ENCODE data around the gene PFDN4. TPM values are rescaled to one million over a fixed set of nuclear protein-coding genes. Genes with fewer than 3 reads are reported as not detected.

PFDN4 gene
- 246 and 357 TPM in 2 replicates for total RNA-seq (2014; rRNA removed; shearing (Covaris generic))

DNA sequence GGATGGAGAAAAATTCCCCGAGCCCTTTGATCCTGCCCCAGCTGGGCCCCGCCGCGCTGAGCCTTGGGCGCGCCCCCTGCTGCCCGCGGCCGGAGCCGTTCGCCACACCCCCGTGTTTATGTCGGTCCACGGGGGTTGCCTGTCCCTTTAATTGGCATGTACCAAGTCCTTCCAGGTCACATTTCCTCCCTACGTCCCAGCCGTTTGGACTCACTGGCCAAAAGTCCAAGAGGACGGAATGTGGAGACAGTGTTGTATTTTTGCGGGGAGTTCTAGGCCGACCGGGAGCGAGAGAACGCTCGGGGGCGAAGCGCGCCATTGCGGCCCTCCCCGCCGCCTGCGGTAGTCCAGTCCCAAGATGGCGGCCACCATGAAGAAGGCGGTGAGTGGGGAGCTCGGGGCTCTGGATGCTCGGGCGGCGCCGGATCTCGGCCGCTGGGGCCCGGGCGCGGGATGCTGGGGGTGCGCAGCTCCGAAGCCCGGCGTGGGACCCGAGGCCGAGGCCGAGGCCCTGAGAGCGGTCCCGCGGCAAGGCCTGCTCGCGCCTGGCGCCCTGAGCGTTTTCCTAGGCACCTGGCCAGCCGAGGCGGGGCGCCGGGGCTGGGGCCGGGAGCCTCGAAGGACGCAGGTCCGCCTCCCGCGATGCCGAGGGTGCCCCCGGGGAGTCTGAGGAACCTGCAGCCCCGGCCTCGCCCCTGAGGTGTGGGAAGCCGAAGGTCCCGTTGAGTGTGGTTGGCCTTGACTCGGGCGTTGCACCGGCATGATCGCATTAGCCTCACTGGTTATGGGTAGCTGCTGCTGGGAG lies at the start of gene PFDN4:
TSS of gene PFDN4 (plus strand) at position 345 of the 805 bp plus-strand sequence. CDS start at position 359, 14 bp downstream.
- peak; percentile 85 for DNase-seq (ENCODE audit: low read depth)

DNA sequence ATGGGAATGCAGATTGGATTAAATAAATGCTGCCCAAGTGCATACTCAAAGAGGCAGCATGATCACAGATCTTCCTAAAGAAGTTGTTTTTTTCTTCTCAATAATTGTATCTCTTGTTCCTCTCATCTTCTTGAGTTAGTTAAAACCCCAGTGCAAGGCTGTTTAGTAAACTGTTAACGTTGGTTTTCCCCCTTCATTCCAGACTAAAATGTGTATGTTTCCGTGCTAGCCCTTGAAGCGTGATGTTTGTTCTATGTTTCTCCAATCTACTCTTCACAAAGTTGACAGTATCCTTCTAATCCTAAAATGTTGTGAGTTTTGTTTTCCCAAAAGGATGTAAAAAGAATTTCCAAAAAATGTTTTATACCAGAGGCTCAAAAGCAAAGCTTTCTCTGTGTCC lies 49.7 kb upstream of the PFDN4 start:
- no peak for DNase-seq (ENCODE audit: low read depth)

DNA sequence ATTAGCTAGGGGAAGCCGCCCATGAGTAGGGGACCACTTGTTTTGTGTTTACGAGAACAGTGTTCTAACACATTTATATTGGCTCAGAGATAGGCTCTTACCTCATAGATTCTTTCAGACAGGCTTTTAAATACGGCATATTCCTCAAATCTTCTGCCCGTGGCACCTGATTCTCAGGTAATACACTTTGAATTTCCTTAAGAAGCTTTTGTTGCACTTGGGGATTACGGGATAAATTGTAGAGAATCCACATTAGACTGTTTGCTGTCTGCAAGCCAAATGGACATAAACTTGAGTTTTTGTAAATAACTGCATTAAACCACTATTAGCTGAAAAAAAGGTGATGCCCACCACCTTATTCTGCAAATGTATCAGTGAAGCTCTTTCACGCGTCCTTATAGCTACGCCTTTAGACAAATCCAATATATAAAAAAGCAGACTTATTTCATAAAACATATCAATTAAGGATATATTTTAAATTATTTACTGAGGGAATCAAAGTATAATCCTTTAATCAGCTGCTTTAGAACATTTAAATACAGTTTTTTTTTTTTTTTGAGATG lies 49.0 kb upstream of the PFDN4 start:
- DNase-seq (ENCODE audit: low read depth), result no peak

GRCh38 chr20:54160065-54161007 lies 47.6 kb upstream of the PFDN4 start:
- DNase-seq (ENCODE audit: low read depth), result no peak

- DNase-seq (ENCODE audit: low read depth), result no peak
Observed at GRCh38 chr20:54161008-54161820, 46.7 kb upstream of the PFDN4 start.

DNA sequence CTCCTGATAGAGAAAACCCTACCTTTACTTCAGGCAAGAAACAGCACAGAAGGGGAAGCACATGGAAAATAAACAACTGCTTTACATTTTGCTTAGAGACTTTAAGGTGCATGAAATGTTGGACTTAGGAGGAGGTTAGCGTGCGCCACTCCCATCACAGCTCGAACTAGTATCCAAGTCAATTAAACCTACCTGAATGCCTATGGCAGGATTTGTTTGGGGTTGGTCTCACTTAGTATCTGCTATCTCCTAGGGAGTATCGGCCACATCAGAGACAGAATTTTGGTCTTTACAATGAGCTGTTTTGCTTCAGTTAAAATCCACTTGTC lies 46.1 kb upstream of the PFDN4 start:
- no peak for DNase-seq (ENCODE audit: low read depth)

GRCh38 chr20:54162378-54163009 lies 45.4 kb upstream of the PFDN4 start:
- no peak for DNase-seq (ENCODE audit: low read depth)

DNA sequence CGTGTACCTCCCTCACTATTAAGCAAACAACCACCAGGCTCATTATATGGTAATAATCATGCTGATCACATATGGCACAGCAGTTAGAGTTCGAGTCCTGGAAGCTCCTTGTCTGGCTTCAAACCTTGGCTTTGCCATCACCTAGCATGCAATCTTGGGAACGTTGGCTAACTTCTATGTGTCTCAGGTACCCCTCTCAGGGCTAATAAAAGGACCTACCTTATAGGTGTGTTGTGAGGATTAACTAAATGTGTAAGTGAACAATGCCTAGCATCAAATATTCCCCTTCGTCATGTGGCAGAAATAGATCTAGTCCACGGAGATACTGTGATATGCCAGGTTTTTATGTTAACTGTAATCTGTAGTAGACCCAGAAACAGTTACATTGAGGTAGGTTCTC lies 44.5 kb upstream of the PFDN4 start:
- no peak for DNase-seq (ENCODE audit: low read depth)

- no peak for DNase-seq (ENCODE audit: low read depth)
Observed at GRCh38 chr20:54165014-54165413, 42.9 kb upstream of the PFDN4 start.

- DNase-seq (ENCODE audit: low read depth), result no peak
Observed at GRCh38 chr20:54165803-54166202, 42.1 kb upstream of the PFDN4 start.

- DNase-seq (ENCODE audit: low read depth), result no peak
Observed at GRCh38 chr20:54166987-54167662, 40.8 kb upstream of the PFDN4 start.

DNA sequence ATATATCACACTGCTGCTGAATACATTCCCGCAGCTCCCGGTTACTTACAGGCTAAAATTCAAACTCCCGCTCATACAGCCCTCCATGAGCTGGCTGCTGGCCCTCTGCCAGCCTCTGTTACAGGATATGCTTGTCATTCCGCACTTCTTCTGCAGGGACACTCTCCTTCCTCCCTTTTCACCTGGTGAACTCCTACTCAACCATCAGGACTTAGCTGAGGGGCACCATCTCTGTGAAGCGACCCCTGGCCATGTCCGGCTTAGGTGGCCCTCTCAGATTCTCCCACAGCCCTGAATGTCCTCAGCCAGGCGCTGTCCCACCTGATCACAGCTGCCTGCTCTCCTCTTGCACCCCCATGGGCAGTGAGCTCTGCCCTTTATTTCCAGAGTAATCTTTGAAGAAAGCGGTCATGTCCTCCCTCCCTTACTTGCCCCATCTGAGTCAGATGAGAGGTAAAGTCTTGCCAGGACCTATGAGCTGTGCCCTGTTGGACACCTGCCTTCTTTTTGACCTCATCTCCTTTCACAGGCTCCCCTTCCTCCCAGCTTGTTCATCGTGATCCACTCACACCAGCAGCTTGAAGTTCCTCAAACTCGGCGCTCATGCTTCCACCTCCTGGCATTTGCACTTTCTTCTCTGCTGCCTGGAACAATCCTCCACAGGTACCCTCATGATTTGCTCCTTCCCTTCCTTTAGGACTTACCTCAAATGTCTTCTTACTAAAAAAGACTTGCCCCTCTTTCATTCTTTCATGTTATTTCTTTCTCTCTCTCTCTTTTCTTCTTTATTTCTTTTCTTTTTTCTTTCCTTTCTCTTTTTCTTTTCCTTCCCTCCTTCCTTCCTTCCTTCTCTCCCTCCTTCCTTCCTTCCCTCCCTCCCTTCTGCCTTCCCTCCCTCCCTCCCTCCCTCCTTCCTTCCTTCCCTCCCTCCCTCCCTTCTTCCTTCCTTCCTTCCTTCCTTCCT lies 39.7 kb upstream of the PFDN4 start:
- DNase-seq (ENCODE audit: low read depth), result peak; percentile 77

DNA sequence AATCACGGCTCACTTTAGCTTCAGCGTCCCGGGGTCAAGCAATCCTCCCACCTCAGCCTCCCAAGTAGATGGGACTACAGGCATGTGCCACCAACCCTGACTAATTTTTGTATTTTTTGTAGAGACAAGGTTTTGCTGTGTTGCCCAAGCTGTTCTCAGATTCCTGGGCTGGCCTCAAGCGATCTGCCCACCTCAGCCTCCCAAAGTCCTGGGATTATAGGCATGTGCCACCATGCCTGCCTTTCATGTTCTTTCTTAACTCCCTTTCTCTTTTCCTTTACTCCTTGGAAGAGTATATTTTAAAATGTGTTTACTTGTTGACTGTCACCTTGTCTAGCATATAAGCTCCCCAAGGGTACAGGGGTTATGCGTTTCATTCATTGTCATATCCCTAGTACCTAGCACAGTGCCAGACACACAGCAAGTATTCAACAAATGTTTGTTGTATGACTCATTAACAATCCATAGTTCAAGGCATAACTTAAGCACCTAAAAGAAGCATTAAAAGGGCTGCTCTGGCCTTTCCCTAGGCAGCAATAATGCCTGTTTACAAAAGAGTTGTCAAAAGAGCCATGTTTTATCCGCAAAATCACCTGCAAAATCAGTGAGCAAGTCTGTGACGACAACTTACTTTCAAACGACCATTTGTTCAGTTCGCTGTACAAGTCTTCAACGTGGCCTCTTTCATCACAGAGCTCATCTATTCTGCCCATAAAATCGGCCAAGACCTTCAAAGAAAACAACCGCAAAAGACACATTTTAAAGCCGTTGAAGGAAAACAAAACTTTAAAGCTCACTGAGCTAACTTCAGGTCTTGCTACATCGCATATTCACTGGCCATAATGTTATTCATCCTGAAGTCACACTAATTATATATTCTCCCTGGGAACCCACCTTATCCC lies 38.7 kb upstream of the PFDN4 start:
- DNase-seq (ENCODE audit: low read depth), result peak; percentile 62

- DNase-seq (ENCODE audit: low read depth), result no peak
Observed at GRCh38 chr20:54170026-54170471, 37.8 kb upstream of the PFDN4 start.

GRCh38 chr20:54170963-54171362 lies 36.9 kb upstream of the PFDN4 start:
- DNase-seq (ENCODE audit: low read depth), result no peak

DNA sequence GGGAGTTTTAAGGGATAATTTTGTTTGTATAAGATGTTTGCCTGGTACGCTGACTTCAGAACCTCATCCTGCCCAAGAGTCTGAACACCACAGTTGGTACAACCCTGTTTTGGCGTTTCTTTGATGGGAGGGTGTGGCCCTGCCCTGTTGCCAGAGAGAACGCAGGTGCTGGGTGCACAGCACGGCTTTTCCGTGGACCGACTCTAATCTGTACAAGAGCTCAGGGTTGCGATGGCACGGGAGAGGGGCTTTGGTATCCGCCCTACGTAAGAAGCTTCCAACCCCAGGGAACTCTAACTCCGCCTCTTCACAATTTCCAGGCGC lies 35.4 kb upstream of the PFDN4 start:
- DNase-seq (ENCODE audit: low read depth), result no peak

GRCh38 chr20:54172856-54173652 lies 34.8 kb upstream of the PFDN4 start:
- peak; percentile 79 for DNase-seq (ENCODE audit: low read depth)
